ENCODE results near the gene CIT. TPM values are rescaled to one million over a fixed set of nuclear protein-coding genes. Genes with fewer than 3 reads are reported as not detected.

CIT gene
- total RNA-seq, 2 donors from 2014 or later, result 0.95 to 2.3 TPM

DNA sequence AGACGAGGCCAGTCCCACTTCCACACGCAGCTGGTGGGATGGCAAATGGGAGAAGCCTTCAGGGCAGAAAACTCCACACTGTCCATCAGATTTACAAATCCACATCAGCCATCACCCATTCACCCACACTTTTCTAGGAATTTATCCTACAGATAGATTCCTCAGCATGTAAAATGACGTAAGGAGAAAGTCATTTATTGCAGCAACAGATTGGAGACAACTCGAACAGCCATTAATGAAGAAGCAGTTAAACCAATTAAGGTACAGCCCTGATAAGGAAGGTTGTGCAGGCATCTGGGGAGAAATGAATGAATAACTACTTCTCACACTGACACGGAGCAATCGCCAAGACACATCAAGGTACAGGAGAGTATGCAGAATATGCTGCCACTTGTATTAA lies 183.0 kb downstream of the CIT start:
- no peaks in the 10 kb centered on the region for H3K9me3 ChIP-seq
- no peak overlapping the region for H3K27ac ChIP-seq
- DNase-seq (ENCODE audit: low spot score) (no peak), ATAC-seq (ENCODE audit: insufficient number of reproducible peaks, low FRiP score, low read depth) (no peak)
- no peaks in the 10 kb centered on the region for H3K27me3 ChIP-seq (replicated peaks; ENCODE audit: insufficient read depth)
- TF ChIP-seq, protein P1, sequence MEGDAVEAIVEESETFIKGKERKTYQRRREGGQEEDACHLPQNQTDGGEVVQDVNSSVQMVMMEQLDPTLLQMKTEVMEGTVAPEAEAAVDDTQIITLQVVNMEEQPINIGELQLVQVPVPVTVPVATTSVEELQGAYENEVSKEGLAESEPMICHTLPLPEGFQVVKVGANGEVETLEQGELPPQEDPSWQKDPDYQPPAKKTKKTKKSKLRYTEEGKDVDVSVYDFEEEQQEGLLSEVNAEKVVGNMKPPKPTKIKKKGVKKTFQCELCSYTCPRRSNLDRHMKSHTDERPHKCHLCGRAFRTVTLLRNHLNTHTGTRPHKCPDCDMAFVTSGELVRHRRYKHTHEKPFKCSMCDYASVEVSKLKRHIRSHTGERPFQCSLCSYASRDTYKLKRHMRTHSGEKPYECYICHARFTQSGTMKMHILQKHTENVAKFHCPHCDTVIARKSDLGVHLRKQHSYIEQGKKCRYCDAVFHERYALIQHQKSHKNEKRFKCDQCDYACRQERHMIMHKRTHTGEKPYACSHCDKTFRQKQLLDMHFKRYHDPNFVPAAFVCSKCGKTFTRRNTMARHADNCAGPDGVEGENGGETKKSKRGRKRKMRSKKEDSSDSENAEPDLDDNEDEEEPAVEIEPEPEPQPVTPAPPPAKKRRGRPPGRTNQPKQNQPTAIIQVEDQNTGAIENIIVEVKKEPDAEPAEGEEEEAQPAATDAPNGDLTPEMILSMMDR (IDR thresholded peaks at IDR 0.05), result no peak
- no peak overlapping the region for H3K4me3 ChIP-seq
- peaks cover 0 to 4% of the 10 kb centered on the region in 2 donors for H3K4me1 ChIP-seq (ENCODE audit: control insufficient read depth in 1 of 2, low read depth in 2 of 2)
- no peaks in the 10 kb centered on the region for H3K36me3 ChIP-seq

DNA sequence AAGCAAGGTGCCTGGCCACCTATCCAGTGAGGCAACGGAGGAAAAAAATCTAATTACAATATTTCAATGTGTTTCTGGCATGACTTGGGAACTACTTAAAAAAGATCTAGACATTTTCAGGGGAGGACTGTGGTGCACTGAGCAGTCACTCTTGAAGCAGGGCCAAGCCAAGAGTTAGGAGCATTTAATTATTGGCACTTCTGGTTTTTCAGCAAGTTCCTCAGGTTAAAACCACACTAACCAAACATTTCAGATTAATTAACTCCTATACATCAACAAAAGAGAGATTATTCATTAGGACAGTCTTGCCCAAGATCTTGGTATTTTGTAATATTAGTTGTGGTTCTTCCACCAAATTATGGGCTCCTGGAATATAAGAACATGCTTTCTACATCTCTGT lies 183.6 kb downstream of the CIT start:
- H3K9me3 ChIP-seq, result no peaks in the 10 kb centered on the region
- no peaks in the 10 kb centered on the region for H3K36me3 ChIP-seq
- no peak overlapping the region for H3K4me3 ChIP-seq
- no peak overlapping the region for H3K27ac ChIP-seq
- TF ChIP-seq, protein P1 (IDR thresholded peaks at IDR 0.05), result no peak
- no peak for ATAC-seq (ENCODE audit: insufficient number of reproducible peaks, low FRiP score, low read depth)
- no peak for DNase-seq (ENCODE audit: low spot score)
- peaks cover 0 to 4% of the 10 kb centered on the region in 2 donors for H3K4me1 ChIP-seq (ENCODE audit: control insufficient read depth in 1 of 2, low read depth in 2 of 2)
- H3K27me3 ChIP-seq (replicated peaks; ENCODE audit: insufficient read depth), result no peaks in the 10 kb centered on the region

DNA sequence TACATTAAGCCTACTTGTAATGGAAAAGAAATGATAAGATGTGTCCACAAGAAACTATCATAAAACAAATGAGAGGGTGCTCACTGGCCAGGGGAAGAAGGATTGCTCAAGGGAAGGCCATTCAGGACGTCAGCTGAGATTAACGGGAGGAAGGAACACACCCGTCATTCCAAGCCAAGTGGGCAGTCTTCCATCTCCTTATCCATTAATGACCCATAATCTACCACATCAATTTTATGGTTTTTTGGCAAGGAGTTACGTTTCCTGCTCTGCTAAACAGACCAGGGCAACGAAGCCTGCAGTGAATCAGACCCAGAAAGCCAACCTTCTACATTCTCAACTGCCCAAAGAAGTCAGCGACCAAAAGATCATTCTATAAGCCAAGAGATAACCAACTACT lies 184.1 kb downstream of the CIT start:
- DNase-seq (ENCODE audit: low spot score), result no peak
- H3K27me3 ChIP-seq (replicated peaks; ENCODE audit: insufficient read depth), result no peaks in the 10 kb centered on the region
- H3K36me3 ChIP-seq, result no peaks in the 10 kb centered on the region
- peak; percentile 45 for ATAC-seq (ENCODE audit: insufficient number of reproducible peaks, low FRiP score, low read depth)
- H3K4me1 ChIP-seq (ENCODE audit: control insufficient read depth in 1 of 2, low read depth in 2 of 2), result peaks cover 0 to 4% of the 10 kb centered on the region in 2 donors
- TF ChIP-seq, protein P1 (IDR thresholded peaks at IDR 0.05), result no peak
- H3K27ac ChIP-seq, result no peak overlapping the region
- H3K4me3 ChIP-seq, result no peak overlapping the region
- no peaks in the 10 kb centered on the region for H3K9me3 ChIP-seq

GRCh38 chr12:119692410-119692809 lies 184.7 kb downstream of the CIT start:
- ATAC-seq (ENCODE audit: insufficient number of reproducible peaks, low FRiP score, low read depth), result no peak
- Histone ChIP-seq H3K9me3 (no peaks in the 10 kb centered on the region), H3K36me3 (no peaks in the 10 kb centered on the region), H3K27ac (no peak overlapping the region), H3K4me1 (ENCODE audit: control insufficient read depth in 1 of 2, low read depth in 2 of 2) (peaks cover 0 to 4% of the 10 kb centered on the region in 2 donors), H3K27me3 (replicated peaks; ENCODE audit: insufficient read depth) (no peaks in the 10 kb centered on the region), H3K4me3 (no peak overlapping the region)
- TF ChIP-seq, protein P1 (IDR thresholded peaks at IDR 0.05), result no peak
- no peak for DNase-seq (ENCODE audit: low spot score)

DNA sequence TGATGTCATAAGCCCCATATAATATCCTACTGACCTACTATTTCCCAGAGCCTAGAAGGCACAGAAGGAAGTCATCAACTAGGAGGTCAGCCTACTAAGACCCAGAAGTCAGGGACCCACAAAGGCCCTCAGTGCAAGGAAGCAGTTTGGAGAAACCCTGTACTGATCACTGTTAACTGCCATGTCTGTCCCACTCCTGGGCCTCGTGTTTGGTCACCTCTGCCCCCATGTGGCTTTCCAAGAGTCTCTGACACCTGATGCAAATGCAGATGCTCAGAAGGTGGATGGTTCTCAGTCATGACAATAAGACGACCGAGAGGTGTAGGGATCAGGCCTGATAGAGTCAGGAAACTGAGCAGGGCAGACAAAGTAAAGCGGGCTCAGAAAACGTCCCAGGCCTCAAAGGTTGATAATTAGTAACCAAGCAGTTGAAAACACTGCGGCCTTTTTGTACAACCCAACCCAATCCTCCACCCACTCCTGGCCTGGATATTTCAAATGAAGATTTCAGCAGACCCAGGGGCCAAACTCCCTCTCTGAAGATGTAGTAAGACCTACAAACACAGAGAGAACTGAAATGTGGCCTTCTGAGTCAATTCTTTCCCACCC lies 185.8 kb downstream of the CIT start:
- H3K4me1 ChIP-seq (ENCODE audit: control insufficient read depth in 1 of 2, low read depth in 2 of 2), result peaks cover 0 to 4% of the 10 kb centered on the region in 2 donors
- no peak overlapping the region for H3K4me3 ChIP-seq
- no peaks in the 10 kb centered on the region for H3K27me3 ChIP-seq (replicated peaks; ENCODE audit: insufficient read depth)
- ATAC-seq (ENCODE audit: insufficient number of reproducible peaks, low FRiP score, low read depth) (no peak), DNase-seq (ENCODE audit: low spot score) (no peak)
- H3K9me3 ChIP-seq, result no peaks in the 10 kb centered on the region
- no peaks in the 10 kb centered on the region for H3K36me3 ChIP-seq
- no peak overlapping the region for H3K27ac ChIP-seq
- TF ChIP-seq, protein P1 (IDR thresholded peaks at IDR 0.05), result no peak
